ENCODE data around the gene HEG1. TPM values are rescaled to one million over a fixed set of nuclear protein-coding genes. Genes with fewer than 3 reads are reported as not detected.
A peak's percentile ranks its signal among the peaks of the same experiment; 100 is the strongest.

The HEG1 gene
- total and polyA plus RNA-seq, 12 donors, result 12.2 to 186 (median 122) TPM

GRCh38 chr3:125003369-125003853, 52.4 kb downstream of the HEG1 start:
- H3K27me3 ChIP-seq, result no peaks in the 10 kb centered on the region
- intact Hi-C loops (cut with DNase I), result loop anchor here in 4 of 10 donors (2.0 to 5.0 kb wide), 3 partner anchors 44 to 49 kb away; no protein-coding TSS in a partner anchor
- peak overlapping the region; percentile 17 to 84 (median 52) for H3K27ac ChIP-seq
- ATAC-seq (peak; percentile 76 to 95 (median 90)), DNase-seq (peak; percentile 35 to 71)
- WGBS, 2 donors, result 31 to 40% methylated on average over 7 of the region's 7 CpGs
- peaks cover 20 to 81% (median 66%) of the 10 kb centered on the region in 9 donors for H3K4me1 ChIP-seq
- TF ChIP-seq, protein P1, sequence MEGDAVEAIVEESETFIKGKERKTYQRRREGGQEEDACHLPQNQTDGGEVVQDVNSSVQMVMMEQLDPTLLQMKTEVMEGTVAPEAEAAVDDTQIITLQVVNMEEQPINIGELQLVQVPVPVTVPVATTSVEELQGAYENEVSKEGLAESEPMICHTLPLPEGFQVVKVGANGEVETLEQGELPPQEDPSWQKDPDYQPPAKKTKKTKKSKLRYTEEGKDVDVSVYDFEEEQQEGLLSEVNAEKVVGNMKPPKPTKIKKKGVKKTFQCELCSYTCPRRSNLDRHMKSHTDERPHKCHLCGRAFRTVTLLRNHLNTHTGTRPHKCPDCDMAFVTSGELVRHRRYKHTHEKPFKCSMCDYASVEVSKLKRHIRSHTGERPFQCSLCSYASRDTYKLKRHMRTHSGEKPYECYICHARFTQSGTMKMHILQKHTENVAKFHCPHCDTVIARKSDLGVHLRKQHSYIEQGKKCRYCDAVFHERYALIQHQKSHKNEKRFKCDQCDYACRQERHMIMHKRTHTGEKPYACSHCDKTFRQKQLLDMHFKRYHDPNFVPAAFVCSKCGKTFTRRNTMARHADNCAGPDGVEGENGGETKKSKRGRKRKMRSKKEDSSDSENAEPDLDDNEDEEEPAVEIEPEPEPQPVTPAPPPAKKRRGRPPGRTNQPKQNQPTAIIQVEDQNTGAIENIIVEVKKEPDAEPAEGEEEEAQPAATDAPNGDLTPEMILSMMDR (IDR thresholded peaks at IDR 0.05), result no peak
- H3K36me3 ChIP-seq, result peaks cover 0 to 100% (median 78%) of the 10 kb centered on the region in 9 donors
- no peak overlapping the region for H3K4me3 ChIP-seq
- no peaks in the 10 kb centered on the region for H3K9me3 ChIP-seq

GRCh38 chr3:125002414-125003368, 53.1 kb downstream of the HEG1 start:
- WGBS, 2 donors, result 78% methylated on average over 11 of the region's 11 CpGs
- intact Hi-C loops (cut with DNase I), result loop anchor here in 4 of 10 donors (2.0 to 5.0 kb wide), 3 partner anchors 45 to 50 kb away; no protein-coding TSS in a partner anchor
- H3K36me3 ChIP-seq, result peaks cover 0 to 100% (median 71%) of the 10 kb centered on the region in 9 donors
- ATAC-seq (peak in 1 of 8 donors; percentile 7), DNase-seq (no peak)
- peaks cover 20 to 86% (median 67%) of the 10 kb centered on the region in 9 donors for H3K4me1 ChIP-seq
- no peaks in the 10 kb centered on the region for H3K9me3 ChIP-seq
- TF ChIP-seq, protein P1 (IDR thresholded peaks at IDR 0.05), result no peak
- no peak overlapping the region for H3K4me3 ChIP-seq
- peak overlapping the region in 9 of 10 donors; percentile 17 to 84 (median 62) for H3K27ac ChIP-seq
- H3K27me3 ChIP-seq, result no peaks in the 10 kb centered on the region

- H3K27ac ChIP-seq, result peak overlapping the region in 6 of 10 donors; percentile 13 to 84 (median 68)
- TF ChIP-seq, protein P1 (IDR thresholded peaks at IDR 0.05), result no peak
Observed at GRCh38 chr3:125001557-125002413, 54.0 kb downstream of the HEG1 start.

More at GRCh38 chr3:125001557-125002413, 54.0 kb downstream of the HEG1 start:
- no peak overlapping the region for H3K4me3 ChIP-seq
- DNase-seq (no peak), ATAC-seq (no peak)
- peaks cover 0 to 100% (median 72%) of the 10 kb centered on the region in 9 donors for H3K36me3 ChIP-seq
- intact Hi-C loops (cut with DNase I), result loop anchor here in 4 of 10 donors (2.0 to 5.0 kb wide), 3 partner anchors 46 to 51 kb away; no protein-coding TSS in a partner anchor
- H3K9me3 ChIP-seq, result no peaks in the 10 kb centered on the region
- peaks cover 20 to 95% (median 73%) of the 10 kb centered on the region in 9 donors for H3K4me1 ChIP-seq
- WGBS, 2 donors, result 72 to 74% methylated on average over 12 of the region's 12 CpGs
- no peaks in the 10 kb centered on the region for H3K27me3 ChIP-seq
